Thoracic aorta (tissue), 2 donors: ENCODE data around the gene LAYN. TPM values are rescaled to one million over a fixed set of nuclear protein-coding genes. Genes with fewer than 3 reads are reported as not detected.

ENCODE experiments used
- ATAC-seq: fragments of 150-250 bp; one replicate; pipeline ENCODE4 v1.8.0; 2017; ENCODE audit warnings: low read depth; ENCODE audit not compliant: insufficient number of reproducible peaks, low FRiP score
- DNase-seq: peaks from one replicate; pipeline ENCODE4 v3.0.0-alpha.2; 2020; ENCODE audit warnings: low spot score
- H3K27ac ChIP-seq, 2 donors: fragments of 200-600 bp; sonication (generic); 1 replicate in 1 of 2; 2 replicates in 1 of 2; pipeline ENCODE4 v1.5.1; 2016; ENCODE audit warnings: mild to moderate bottlenecking in 2 of 2, moderate library complexity in 2 of 2
- H3K27me3 ChIP-seq: fragments of 200-600 bp; sonication (generic); replicated peaks from 2 replicates; pipeline ENCODE4 v1.6.0; 2016; ENCODE audit warnings: mild to moderate bottlenecking; ENCODE audit not compliant: insufficient read depth
- H3K36me3 ChIP-seq: fragments of 200-600 bp; sonication (generic); one replicate; pipeline ENCODE4 v1.5.1; 2016
- H3K4me1 ChIP-seq, 2 donors: fragments of 200-600 bp; sonication (generic); 1 replicate in 1 of 2; 2 replicates in 1 of 2; pipeline versions ENCODE4 v1.5.1 to v1.6.0; 2016; ENCODE audit warnings: low read depth in 2 of 2, mild to moderate bottlenecking in 1 of 2; ENCODE audit not compliant: control insufficient read depth in 1 of 2
- H3K4me3 ChIP-seq: fragments of 200-600 bp; sonication (generic); 2 replicates; pipeline ENCODE4 v1.5.1; 2016; ENCODE audit warnings: mild to moderate bottlenecking
- H3K9me3 ChIP-seq: fragments of 200-600 bp; sonication (generic); 2 replicates; pipeline ENCODE4 v1.5.1; 2016
- CTCF ChIP-seq: fragments of 200-600 bp; sonication (generic); IDR thresholded peaks from one replicate; pipeline ENCODE4 v1.5.1; 2019; ENCODE audit warnings: antibody characterized with exemption
- total RNA-seq, 2 donors: library from RNA; depleted of rRNA; stranded (reverse); fragments of >200 nt; gene quantifications; one replicate each; pipeline versions ENCODE4 v1.1.0 to v1.2.3, GENCODE V29; 2016

Gene LAYN
- total RNA-seq, 2 donors from 2014 or later = 25.6 to 36.6 TPM

GRCh38 chr11:111604392-111605009, 64.0 kb downstream of the LAYN start:
- H3K27me3 ChIP-seq = no peaks in the 10 kb centered on the region
- H3K9me3 ChIP-seq = no peaks in the 10 kb centered on the region
- peak; percentile 35 for TF ChIP-seq CTCF
- no peaks in the 10 kb centered on the region for H3K36me3 ChIP-seq
- no peak overlapping the region for H3K27ac ChIP-seq
- peak overlapping the region; percentile 97 for H3K4me3 ChIP-seq
- peaks cover 21 to 24% of the 10 kb centered on the region in 2 donors for H3K4me1 ChIP-seq
- DNase-seq (no peak), ATAC-seq (no peak)

- TF ChIP-seq CTCF = no peak
- no peak overlapping the region for H3K4me3 ChIP-seq
- DNase-seq = no peak
- no peak overlapping the region for H3K27ac ChIP-seq
- ATAC-seq = no peak
- no peaks in the 10 kb centered on the region for H3K27me3 ChIP-seq
- H3K9me3 ChIP-seq = no peaks in the 10 kb centered on the region
- no peaks in the 10 kb centered on the region for H3K36me3 ChIP-seq
- peaks cover 21 to 24% of the 10 kb centered on the region in 2 donors for H3K4me1 ChIP-seq
These were observed 65.2 kb downstream of the LAYN start for GRCh38 chr11:111605681-111606080.

- H3K4me3 ChIP-seq = no peak overlapping the region
These were observed 66.5 kb downstream of the LAYN start for GRCh38 chr11:111606986-111607385.

GRCh38 chr11:111607751-111608150, 67.2 kb downstream of the LAYN start:
- H3K4me1 ChIP-seq = peaks cover 21 to 24% of the 10 kb centered on the region in 2 donors
- no peaks in the 10 kb centered on the region for H3K9me3 ChIP-seq
- H3K4me3 ChIP-seq = no peak overlapping the region
- no peaks in the 10 kb centered on the region for H3K36me3 ChIP-seq
- DNase-seq (no peak), ATAC-seq (no peak)
- H3K27ac ChIP-seq = no peak overlapping the region
- H3K27me3 ChIP-seq = no peaks in the 10 kb centered on the region
- TF ChIP-seq CTCF = no peak

More at GRCh38 chr11:111606986-111607385, 66.5 kb downstream of the LAYN start:
- ATAC-seq (no peak), DNase-seq (no peak)
- Histone ChIP-seq H3K4me1 (peaks cover 21 to 22% of the 10 kb centered on the region in 2 donors), H3K36me3 (no peaks in the 10 kb centered on the region), H3K27ac (no peak overlapping the region), H3K27me3 (no peaks in the 10 kb centered on the region), H3K9me3 (no peaks in the 10 kb centered on the region)
- no peak for TF ChIP-seq CTCF

Other genes with a start within 250 kb of the LAYN start
- 1 to 10 TPM in 1 of 2 donors, not detected in 1; 1.7 TPM for gene POU2AF3, start 242.2 kb upstream of the LAYN start, total RNA-seq
- gene POU2AF1, start 161.4 kb upstream of the LAYN start, total RNA-seq = not detected
- not detected for gene BTG4, start 28.3 kb upstream of the LAYN start, total RNA-seq
- gene HOATZ, start 25.9 kb upstream of the LAYN start, total RNA-seq = not detected
- gene SIK2, start 61.7 kb downstream of the LAYN start, total RNA-seq = 10 to 100 TPM in 1 of 2 donors, 1 to 10 TPM in 1; 9.9 to 15.0 TPM
- 10 to 100 TPM; 22.5 to 34.5 TPM for gene PPP2R1B, start 225.7 kb downstream of the LAYN start, total RNA-seq